Spleen (tissue), 11 donors: Measurements from ENCODE around the gene CTRL. TPM values are rescaled to one million over a fixed set of nuclear protein-coding genes. Genes with fewer than 3 reads are reported as not detected.

Source experiments
- DNase-seq: peaks from one replicate; pipeline ENCODE4 v3.0.0-alpha.2; 2020
- H3K27ac ChIP-seq, 8 donors: fragments of 200-600 bp; sonication (generic) in 7 of 8; 1 replicate in 4 of 8; 2 replicates in 4 of 8; pipeline versions ENCODE4 v1.5.0 to v1.8.0; 2016 to 2021; ENCODE audit warnings: inconsistent platforms in 4 of 8, mild to moderate bottlenecking in 4 of 8, moderate library complexity in 1 of 8
- H3K27me3 ChIP-seq, 7 donors: fragments of 200-600 bp; sonication (generic) in 6 of 7; replicated peaks in 1 of 7; 1 replicate in 4 of 7; 2 replicates in 3 of 7; pipeline versions ENCODE4 v1.5.0 to v1.8.0; 2016 to 2021; ENCODE audit warnings: inconsistent platforms in 3 of 7, mild to moderate bottlenecking in 1 of 7
- H3K36me3 ChIP-seq, 6 donors: fragments of 200-600 bp; sonication (generic) in 5 of 6; 1 replicate in 4 of 6; 2 replicates in 2 of 6; pipeline versions ENCODE4 v1.5.0 to v1.8.0; 2016 to 2021; ENCODE audit warnings: inconsistent platforms in 2 of 6
- H3K4me1 ChIP-seq, 6 donors: fragments of 200-600 bp; sonication (generic) in 5 of 6; 1 replicate in 3 of 6; 2 replicates in 3 of 6; pipeline versions ENCODE4 v1.5.0 to v1.8.0; 2016 to 2021; ENCODE audit warnings: inconsistent platforms in 3 of 6
- H3K4me3 ChIP-seq, 8 donors: fragments of 200-600 bp; sonication (generic) in 7 of 8; 1 replicate in 4 of 8; 2 replicates in 4 of 8; pipeline versions ENCODE4 v1.5.0 to v1.8.0; 2016 to 2021; ENCODE audit warnings: inconsistent platforms in 4 of 8, mild to moderate bottlenecking in 4 of 8, moderate library complexity in 2 of 8
- H3K9me3 ChIP-seq, 8 donors: fragments of 200-600 bp; sonication (generic) in 7 of 8; 1 replicate in 4 of 8; 2 replicates in 4 of 8; pipeline versions ENCODE4 v1.5.0 to v1.8.0; 2016 to 2021; ENCODE audit warnings: inconsistent platforms in 4 of 8
- POLR2A ChIP-seq, 3 donors: fragments of 450-650 bp; IDR thresholded peaks; one replicate each; pipeline ENCODE4 v1.5.1; 2017; ENCODE audit warnings: antibody characterized with exemption in 3 of 3, mild to moderate bottlenecking in 1 of 3
- POLR2AphosphoS5 ChIP-seq, 3 donors: sonication (generic); formaldehyde crosslinking; IDR thresholded peaks; one replicate each; pipeline ENCODE4 v1.5.1; 2017; ENCODE audit warnings: antibody characterized with exemption in 3 of 3
- WGBS, 5 donors: extraction: QIAGEN DNeasy Blood & Tissue Kit in 3 of 5; methylation state at CpG; one replicate each; pipeline versions ENCODE4 v1.1.5 to v1.1.7; 2013 to 2018; 5-methylcytosine and 5-hydroxymethylcytosine counted together
- intact Hi-C: fragments of 100-400 bp; cut with DNase I; formaldehyde crosslinking; loops from one replicate; pipeline ENCODE4 v1.15.0; 2023; ENCODE audit warnings: low total_unique reads
- polyA plus RNA-seq, 3 donors: library from polyadenylated mRNA; stranded (reverse); fragments of 200-250 nt; gene quantifications; one replicate each; pipeline ENCODE4 v1.2.1, GENCODE V29; 2013
- total RNA-seq, 7 donors: library from RNA; depleted of rRNA in 3 of 7; stranded (reverse); fragments of >200 nt in 3 of 7; fragmentation: NEBNext Ultra II Directional in 4 of 7; extraction: Animal tissue kit (Norgen Biotek cat#: 25700) in 4 of 7; gene quantifications; one replicate each; pipeline versions ENCODE4 v1.1.0 to v1.2.1, GENCODE V29; 2016 to 2021
- TF ChIP-seq, protein P1 (sequence below), 11 experiments: fragments of 200-600 bp in 7 of 11; fragments of 450-650 bp in 4 of 11; sonication (generic) in 4 of 11; IDR thresholded peaks in 8 of 11; conservative IDR thresholded peaks in 3 of 11; 1 replicate in 7 of 11; 2 replicates in 4 of 11; pipeline versions ENCODE4 v1.4.0 to v1.8.0; 2016 to 2021; ENCODE audit warnings: antibody characterized with exemption in 11 of 11, inconsistent platforms in 4 of 11, mild to moderate bottlenecking in 1 of 11
- donor health status: healthy with polysubstance abuse.
- donor health status: DM: no; HTN: no; CAD: no; lungs with moderate emphysema.
- donor health status: DM: no; HTN: no; CAD: no.
- donor health status: Bipolar disorder and iron deficiency.
- donor health status: healthy.
- donor health status: DM: no; HTN: no; CAD: no.
- donor health status: DM: yes; HTN: yes; CAD: no.

CTRL gene
- total and polyA plus RNA-seq, 10 donors = 2.0 to 10.3 (median 4.7) TPM

DNA sequence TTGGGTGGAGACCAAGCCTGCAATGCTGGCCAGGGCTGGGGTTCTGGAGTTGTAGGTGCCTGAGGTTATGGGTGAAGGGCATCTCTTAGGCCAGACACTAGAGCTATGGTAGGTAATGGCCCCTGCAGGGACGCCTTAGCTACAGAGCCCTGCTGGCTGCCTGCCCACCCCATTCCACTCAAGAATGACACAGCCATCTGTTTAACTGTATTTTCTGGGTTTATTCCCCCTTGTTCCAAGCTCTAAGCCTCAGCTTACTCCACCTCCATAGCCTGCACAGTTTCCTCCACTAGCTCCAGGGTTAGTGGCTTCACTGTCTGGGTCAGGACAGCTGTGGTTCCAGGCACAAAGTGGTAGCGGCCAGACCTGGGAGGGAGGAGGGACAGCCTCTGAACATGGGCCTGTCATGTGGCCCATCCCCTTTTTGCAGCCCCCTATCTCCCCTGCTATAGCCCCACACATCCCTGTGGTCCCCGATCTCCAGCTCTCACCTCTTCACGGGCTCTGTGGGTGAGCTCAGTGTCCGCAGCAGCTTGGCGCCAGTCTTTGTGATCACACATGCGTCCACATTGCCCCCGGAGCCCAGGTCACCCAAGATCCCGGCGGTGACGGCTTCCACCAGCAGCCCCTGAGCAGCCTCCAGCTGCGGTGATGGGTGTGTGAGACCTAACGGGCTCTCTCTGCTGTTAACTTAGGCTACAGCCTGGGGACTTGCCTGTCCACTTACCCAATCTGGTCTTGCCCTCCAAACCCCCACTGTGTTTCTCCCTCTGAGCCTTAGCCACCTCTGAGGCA, 2.8 kb upstream of the CTRL start:
- peak overlapping the region in 1 of 8 donors; percentile 95 for H3K4me3 ChIP-seq
- H3K9me3 ChIP-seq = no peaks in the 10 kb centered on the region
- 80 to 89% (median 87%) methylated on average over 11 to 13 of the region's 13 CpGs for WGBS, 5 donors
- peak; percentile 84 for DNase-seq
- peak overlapping the region in 5 of 8 donors; percentile 97 to 99 (median 98) for H3K27ac ChIP-seq
- H3K27me3 ChIP-seq = no peaks in the 10 kb centered on the region
- H3K36me3 ChIP-seq = peaks cover 0 to 64% (median 45%) of the 10 kb centered on the region in 6 donors
- TF ChIP-seq POLR2A (IDR thresholded peaks at IDR 0.05) = no peak
- TF ChIP-seq POLR2AphosphoS5 (IDR thresholded peaks at IDR 0.05) = peak in 1 of 3 donors; percentile 44
- TF ChIP-seq, protein P1, sequence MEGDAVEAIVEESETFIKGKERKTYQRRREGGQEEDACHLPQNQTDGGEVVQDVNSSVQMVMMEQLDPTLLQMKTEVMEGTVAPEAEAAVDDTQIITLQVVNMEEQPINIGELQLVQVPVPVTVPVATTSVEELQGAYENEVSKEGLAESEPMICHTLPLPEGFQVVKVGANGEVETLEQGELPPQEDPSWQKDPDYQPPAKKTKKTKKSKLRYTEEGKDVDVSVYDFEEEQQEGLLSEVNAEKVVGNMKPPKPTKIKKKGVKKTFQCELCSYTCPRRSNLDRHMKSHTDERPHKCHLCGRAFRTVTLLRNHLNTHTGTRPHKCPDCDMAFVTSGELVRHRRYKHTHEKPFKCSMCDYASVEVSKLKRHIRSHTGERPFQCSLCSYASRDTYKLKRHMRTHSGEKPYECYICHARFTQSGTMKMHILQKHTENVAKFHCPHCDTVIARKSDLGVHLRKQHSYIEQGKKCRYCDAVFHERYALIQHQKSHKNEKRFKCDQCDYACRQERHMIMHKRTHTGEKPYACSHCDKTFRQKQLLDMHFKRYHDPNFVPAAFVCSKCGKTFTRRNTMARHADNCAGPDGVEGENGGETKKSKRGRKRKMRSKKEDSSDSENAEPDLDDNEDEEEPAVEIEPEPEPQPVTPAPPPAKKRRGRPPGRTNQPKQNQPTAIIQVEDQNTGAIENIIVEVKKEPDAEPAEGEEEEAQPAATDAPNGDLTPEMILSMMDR (IDR thresholded peaks at IDR 0.05 in 8 of 11, conservative IDR thresholded peaks at IDR 0.05 in 3 of 11) = no peak
- intact Hi-C loops = loop anchor here (10.0 kb wide), 1 partner anchor 90 kb away; the partner anchor contains the start of genes CENPT, NUTF2 and THAP11
- peaks cover 11 to 43% (median 26%) of the 10 kb centered on the region in 6 donors for H3K4me1 ChIP-seq

DNA sequence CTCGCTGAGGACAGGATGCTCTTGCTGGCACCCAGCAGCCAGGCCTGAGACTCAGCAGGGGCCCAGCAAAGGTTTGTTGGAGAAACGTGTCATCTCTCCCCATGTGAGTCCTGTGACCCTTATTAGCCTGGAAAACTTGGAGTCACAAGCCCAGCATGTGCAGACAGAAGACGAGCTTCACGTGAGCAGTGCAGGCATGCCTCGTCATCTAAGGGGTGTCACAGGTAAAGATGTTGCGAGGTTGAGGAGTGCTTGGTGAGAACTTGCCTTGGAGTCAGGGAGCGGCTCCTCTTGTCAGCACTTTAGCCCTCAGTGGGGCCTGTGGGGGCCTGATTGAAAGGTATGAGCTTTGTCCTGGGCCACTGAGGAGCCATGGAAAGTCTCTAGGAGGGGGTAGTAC, 2.1 kb upstream of the CTRL start:
- Histone ChIP-seq H3K27me3 (no peaks in the 10 kb centered on the region), H3K4me1 (peaks cover 11 to 46% (median 24%) of the 10 kb centered on the region in 6 donors), H3K9me3 (no peaks in the 10 kb centered on the region), H3K4me3 (no peak overlapping the region), H3K27ac (peak overlapping the region in 2 of 8 donors; percentile 98 to 99), H3K36me3 (peaks cover 0 to 67% (median 50%) of the 10 kb centered on the region in 6 donors)
- DNase-seq = no peak
- TF ChIP-seq POLR2A (IDR thresholded peaks at IDR 0.05) (no peak), POLR2AphosphoS5 (IDR thresholded peaks at IDR 0.05) (peak; percentile 8 to 46 (median 37))
- TF ChIP-seq, protein P1 (IDR thresholded peaks at IDR 0.05 in 8 of 11, conservative IDR thresholded peaks at IDR 0.05 in 3 of 11) = no peak
- intact Hi-C loops = loop anchor here (10.0 kb wide), 1 partner anchor 89 kb away; the partner anchor contains the start of genes CENPT, NUTF2 and THAP11
- WGBS, 5 donors = 85 to 93% (median 88%) methylated on average over 6 to 7 of the region's 7 CpGs

DNA sequence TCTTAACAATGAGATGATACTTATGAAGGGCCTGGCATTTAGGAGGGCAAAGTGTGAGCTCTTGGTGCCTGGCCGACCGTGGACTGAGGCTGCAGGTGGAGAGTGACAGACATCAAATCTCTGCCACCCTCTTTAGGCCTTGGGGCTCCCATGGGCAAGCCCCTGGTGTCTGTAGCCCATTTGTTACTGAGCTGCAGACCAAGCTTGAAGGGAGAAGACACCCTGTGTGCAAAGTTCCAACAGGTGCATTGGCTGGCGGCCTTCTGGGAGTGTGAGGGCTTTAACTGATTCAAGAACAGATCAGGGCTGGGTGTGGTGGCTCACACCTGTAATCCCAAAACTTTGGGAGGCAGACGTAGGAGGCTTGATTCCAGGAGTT, 789 bp upstream of the CTRL start:
- WGBS, 5 donors = 90 to 98% (median 97%) methylated on average over 3 to 4 of the region's 4 CpGs
- intact Hi-C loops = loop anchor here (10.0 kb wide), 1 partner anchor 88 kb away; the partner anchor contains the start of genes CENPT, NUTF2 and THAP11
- peaks cover 0 to 81% (median 59%) of the 10 kb centered on the region in 6 donors for H3K36me3 ChIP-seq

More for the DNA sequence above, 789 bp upstream of the CTRL start:
- Histone ChIP-seq H3K27ac (no peak overlapping the region), H3K4me1 (peaks cover 13 to 50% (median 28%) of the 10 kb centered on the region in 6 donors), H3K9me3 (no peaks in the 10 kb centered on the region), H3K27me3 (no peaks in the 10 kb centered on the region), H3K4me3 (no peak overlapping the region)
- DNase-seq = peak; percentile 59
- TF ChIP-seq POLR2AphosphoS5 (IDR thresholded peaks at IDR 0.05) = peak in 1 of 3 donors; percentile 38
- TF ChIP-seq, protein P1 (IDR thresholded peaks at IDR 0.05 in 8 of 11, conservative IDR thresholded peaks at IDR 0.05 in 3 of 11) = no peak
